Umbilical cord (tissue), 2 donors: Measurements from ENCODE around the gene RIMS4. TPM values are rescaled to one million over a fixed set of nuclear protein-coding genes. Genes with fewer than 3 reads are reported as not detected.

ENCODE experiments used
- DNase-seq: peaks from one replicate; pipeline ENCODE4 v3.0.0-alpha.2; 2015; ENCODE audit warnings: low spot score
- total RNA-seq: library from RNA; depleted of rRNA; stranded (reverse); fragments of >200 nt; gene quantifications from one replicate; pipeline ENCODE4 v1.2.3, GENCODE V29; 2014; ENCODE audit warnings: low replicate concordance; ENCODE audit not compliant: insufficient read depth

RIMS4 gene
- total RNA-seq: 2.9 TPM

GRCh38 chr20:44810391-44811149, at the start of gene RIMS4:
RIMS4 (minus strand) TSS chr20:44810546; CDS start chr20:44810271, 275 bp downstream.
- peak; percentile 6 for DNase-seq

- no peak for DNase-seq
Measured at GRCh38 chr20:44858606-44859360, 48.4 kb upstream of the RIMS4 start.

- DNase-seq: no peak
Measured at GRCh38 chr20:44856856-44857448, 46.6 kb upstream of the RIMS4 start.

GRCh38 chr20:44856442-44856841, 46.1 kb upstream of the RIMS4 start:
- DNase-seq: no peak

GRCh38 chr20:44851545-44851944, 41.2 kb upstream of the RIMS4 start:
- DNase-seq: no peak

GRCh38 chr20:44850837-44851236, 40.5 kb upstream of the RIMS4 start:
- DNase-seq: no peak

- no peak for DNase-seq
Measured at GRCh38 chr20:44850272-44850671, 39.9 kb upstream of the RIMS4 start.

- no peak for DNase-seq
Measured at GRCh38 chr20:44849703-44850102, 39.4 kb upstream of the RIMS4 start.

- no peak for DNase-seq
Measured at GRCh38 chr20:44848254-44849015, 38.1 kb upstream of the RIMS4 start.

- no peak for DNase-seq
Measured at GRCh38 chr20:44843876-44844275, 33.5 kb upstream of the RIMS4 start.

- no peak for DNase-seq
Measured at GRCh38 chr20:44841955-44842354, 31.6 kb upstream of the RIMS4 start.

GRCh38 chr20:44840826-44841225, 30.5 kb upstream of the RIMS4 start:
- no peak for DNase-seq

GRCh38 chr20:44839481-44839880, 29.1 kb upstream of the RIMS4 start:
- DNase-seq: no peak

GRCh38 chr20:44838521-44838920, 28.2 kb upstream of the RIMS4 start:
- no peak for DNase-seq

- DNase-seq: peak; percentile 47
Measured at GRCh38 chr20:44837946-44838345, 27.6 kb upstream of the RIMS4 start.

- DNase-seq: no peak
Measured at GRCh38 chr20:44836601-44837120, 26.3 kb upstream of the RIMS4 start.

GRCh38 chr20:44835661-44836221, 25.4 kb upstream of the RIMS4 start:
- no peak for DNase-seq

- no peak for DNase-seq
Measured at GRCh38 chr20:44835116-44835515, 24.8 kb upstream of the RIMS4 start.

- no peak for DNase-seq
Measured at GRCh38 chr20:44834693-44835092, 24.3 kb upstream of the RIMS4 start.

- no peak for DNase-seq
Measured at GRCh38 chr20:44833437-44833836, 23.1 kb upstream of the RIMS4 start.

- no peak for DNase-seq
Measured at GRCh38 chr20:44832724-44833123, 22.4 kb upstream of the RIMS4 start.
